ENCODE results near the gene CFL1.

DNA sequence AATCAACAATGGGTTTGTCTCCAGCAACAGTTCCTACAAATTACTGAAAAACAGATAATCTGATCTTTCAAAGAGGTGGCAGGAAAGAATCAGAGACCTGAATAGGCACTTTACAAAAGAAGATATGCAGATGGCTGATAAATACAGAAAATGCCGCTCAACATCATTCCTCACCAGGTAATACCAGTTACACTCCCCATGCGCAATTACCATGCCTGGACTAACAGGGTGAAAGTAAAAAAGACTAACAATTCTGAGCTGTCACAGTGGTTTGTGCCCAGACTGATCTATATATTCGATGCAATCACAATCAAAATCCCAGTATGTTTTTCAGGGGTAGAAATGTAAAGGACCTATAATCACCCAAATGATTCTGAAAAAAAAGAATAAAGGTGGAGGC is 14.2 kb downstream of the CFL1 start:
- TF ChIP-seq, protein P1, sequence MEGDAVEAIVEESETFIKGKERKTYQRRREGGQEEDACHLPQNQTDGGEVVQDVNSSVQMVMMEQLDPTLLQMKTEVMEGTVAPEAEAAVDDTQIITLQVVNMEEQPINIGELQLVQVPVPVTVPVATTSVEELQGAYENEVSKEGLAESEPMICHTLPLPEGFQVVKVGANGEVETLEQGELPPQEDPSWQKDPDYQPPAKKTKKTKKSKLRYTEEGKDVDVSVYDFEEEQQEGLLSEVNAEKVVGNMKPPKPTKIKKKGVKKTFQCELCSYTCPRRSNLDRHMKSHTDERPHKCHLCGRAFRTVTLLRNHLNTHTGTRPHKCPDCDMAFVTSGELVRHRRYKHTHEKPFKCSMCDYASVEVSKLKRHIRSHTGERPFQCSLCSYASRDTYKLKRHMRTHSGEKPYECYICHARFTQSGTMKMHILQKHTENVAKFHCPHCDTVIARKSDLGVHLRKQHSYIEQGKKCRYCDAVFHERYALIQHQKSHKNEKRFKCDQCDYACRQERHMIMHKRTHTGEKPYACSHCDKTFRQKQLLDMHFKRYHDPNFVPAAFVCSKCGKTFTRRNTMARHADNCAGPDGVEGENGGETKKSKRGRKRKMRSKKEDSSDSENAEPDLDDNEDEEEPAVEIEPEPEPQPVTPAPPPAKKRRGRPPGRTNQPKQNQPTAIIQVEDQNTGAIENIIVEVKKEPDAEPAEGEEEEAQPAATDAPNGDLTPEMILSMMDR (IDR thresholded peaks at IDR 0.05; ENCODE audit: low read depth, low read length, poor library complexity, severe bottlenecking) = no peak
- TF ChIP-seq EZH2phosphoT487 (IDR thresholded peaks at IDR 0.05; ENCODE audit: borderline replicate concordance, low read length) = no peak
